Coronary artery (tissue), 2 donors: Measurements from ENCODE around the gene PHKA2.

Experiments used
- DNase-seq: peaks from one replicate; pipeline ENCODE4 v3.0.0-alpha.2; 2017; ENCODE audit warnings: low spot score
- H3K27ac ChIP-seq, 2 donors: fragments of 200-600 bp; sonication (generic); one replicate each; pipeline ENCODE4 v1.5.1; 2016 to 2019
- H3K4me3 ChIP-seq: fragments of 200-600 bp; sonication (generic); 2 replicates; pipeline ENCODE4 v1.5.1; 2016; ENCODE audit warnings: mild to moderate bottlenecking, moderate library complexity
- CTCF ChIP-seq: fragments of 200-600 bp; sonication (generic); IDR thresholded peaks from one replicate; pipeline ENCODE4 v1.5.1; 2019; ENCODE audit warnings: antibody characterized with exemption

PHKA2 gene

DNA sequence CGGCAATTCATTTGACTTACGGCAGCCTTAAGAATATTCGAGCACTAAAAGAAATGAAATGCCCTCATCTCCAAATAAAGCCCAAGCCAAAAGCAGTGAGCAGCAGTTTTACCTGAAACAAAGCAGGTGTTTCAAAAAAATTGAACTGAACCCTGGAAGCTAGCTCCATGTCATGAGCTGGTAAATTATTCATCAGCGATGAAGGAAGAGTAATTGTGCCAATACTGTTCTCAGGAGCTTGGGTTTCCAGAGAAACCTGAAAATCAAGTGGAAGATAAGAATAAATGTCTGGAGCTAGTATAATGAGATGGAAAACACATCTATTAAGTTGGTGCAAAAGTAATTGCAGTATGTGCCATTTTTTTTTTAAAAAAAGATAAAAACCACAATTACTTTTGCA is 24.0 kb upstream of the PHKA2 start:
- no peak overlapping the region for H3K4me3 ChIP-seq
- DNase-seq = no peak
- H3K27ac ChIP-seq = no peak overlapping the region
- no peak for TF ChIP-seq CTCF

GRCh38 chrX:19007011-19007410 is 23.1 kb upstream of the PHKA2 start:
- Histone ChIP-seq H3K27ac (no peak overlapping the region), H3K4me3 (no peak overlapping the region)
- DNase-seq = no peak
- TF ChIP-seq CTCF = no peak

DNA sequence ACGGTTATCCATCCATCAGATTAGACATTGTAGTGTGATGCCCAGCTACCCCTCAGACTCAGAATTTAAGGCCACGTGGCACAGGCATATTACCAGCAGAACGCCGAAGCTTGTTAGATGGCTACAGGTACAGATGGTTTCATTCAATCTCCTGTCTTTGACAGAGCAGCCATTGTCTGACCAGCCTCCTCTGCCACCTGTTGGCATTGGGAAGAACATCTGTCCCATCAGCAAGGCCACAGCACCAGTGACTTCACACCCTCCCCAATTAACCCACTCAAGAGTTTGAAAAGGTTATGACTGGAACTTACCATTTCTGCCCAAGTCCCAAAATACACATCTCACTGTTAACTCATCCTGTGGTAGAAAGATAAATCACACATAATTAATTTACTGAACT is 22.0 kb upstream of the PHKA2 start:
- no peak for DNase-seq
- H3K4me3 ChIP-seq = no peak overlapping the region
- TF ChIP-seq CTCF = no peak
- H3K27ac ChIP-seq = no peak overlapping the region

GRCh38 chrX:19003756-19004155 is 19.8 kb upstream of the PHKA2 start:
- no peak overlapping the region for H3K4me3 ChIP-seq
- no peak for DNase-seq
- H3K27ac ChIP-seq = no peak overlapping the region
- no peak for TF ChIP-seq CTCF

GRCh38 chrX:18998653-18999052 is 14.7 kb upstream of the PHKA2 start:
- Histone ChIP-seq H3K4me3 (no peak overlapping the region), H3K27ac (no peak overlapping the region)
- TF ChIP-seq CTCF = no peak
- no peak for DNase-seq

DNA sequence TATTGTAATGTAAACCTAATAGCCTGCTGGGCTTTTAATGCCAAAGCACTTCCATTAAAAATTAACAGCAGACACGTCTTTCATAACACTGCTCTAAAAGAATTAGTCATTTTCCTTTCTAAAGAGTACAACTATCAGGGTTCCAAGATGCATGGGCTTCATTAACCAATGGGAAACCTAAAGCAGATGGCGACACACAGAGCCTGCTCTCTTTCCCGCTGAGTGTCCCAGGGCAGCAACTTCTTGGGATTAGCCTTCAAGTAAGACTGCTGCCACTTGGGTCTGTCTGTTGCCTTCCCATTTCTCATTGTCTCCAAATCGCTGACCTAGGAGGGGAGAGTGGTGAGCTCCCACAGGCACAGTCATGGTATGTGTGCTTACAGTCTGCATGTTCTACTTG is 14.0 kb upstream of the PHKA2 start:
- no peak overlapping the region for H3K4me3 ChIP-seq
- no peak for TF ChIP-seq CTCF
- DNase-seq = no peak
- no peak overlapping the region for H3K27ac ChIP-seq

- no peak for TF ChIP-seq CTCF
- no peak for DNase-seq
- Histone ChIP-seq H3K4me3 (no peak overlapping the region), H3K27ac (no peak overlapping the region)
Observed at GRCh38 chrX:18996536-18996935, 12.6 kb upstream of the PHKA2 start.
